GM21367 (cell line): Measurements from ENCODE around the gene SULT1B1.

Experiments used
- ATAC-seq: cut with Tn5 transposase; IDR thresholded peaks from one replicate; pipeline ENCODE4 v1.9.1; 2021; ENCODE audit not compliant: unreplicated experiment

Gene SULT1B1

DNA sequence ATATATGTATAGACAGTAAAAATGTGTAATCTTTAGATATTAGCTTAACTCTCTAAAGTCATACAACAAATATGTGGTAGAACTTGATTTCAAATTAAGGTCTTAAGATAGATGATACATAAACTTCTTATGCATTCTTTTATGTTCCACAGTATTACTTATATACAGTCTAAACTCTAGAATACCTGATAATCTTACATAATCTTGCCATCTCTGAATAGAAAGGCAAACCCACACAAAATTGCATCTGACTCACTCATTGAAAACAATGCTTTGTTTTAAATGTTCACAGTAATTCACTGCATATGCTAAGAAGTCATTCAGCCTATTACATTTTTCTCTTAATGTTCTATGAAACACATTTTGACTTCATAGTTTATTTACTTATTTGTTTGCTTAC, 10.1 kb downstream of the SULT1B1 start:
- ATAC-seq: no peak

DNA sequence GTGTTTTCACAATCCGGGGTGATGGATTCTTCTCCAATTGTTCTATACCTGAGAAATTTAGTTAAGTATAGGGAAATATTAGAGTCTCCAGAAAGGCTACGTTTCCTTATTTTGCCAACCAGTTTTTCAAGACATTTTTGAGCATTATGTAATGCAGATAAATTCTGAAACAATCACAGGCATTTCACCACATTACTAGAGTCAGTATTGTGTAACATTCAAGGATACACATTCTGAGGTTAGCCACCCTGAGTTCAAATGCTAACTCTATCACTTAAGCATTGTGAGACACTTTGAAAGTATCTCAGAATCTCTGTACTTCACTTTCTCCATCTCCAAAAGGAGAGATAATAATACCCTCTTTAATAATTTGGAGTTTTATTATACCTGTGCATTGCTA, 10.6 kb downstream of the SULT1B1 start:
- no peak for ATAC-seq

DNA sequence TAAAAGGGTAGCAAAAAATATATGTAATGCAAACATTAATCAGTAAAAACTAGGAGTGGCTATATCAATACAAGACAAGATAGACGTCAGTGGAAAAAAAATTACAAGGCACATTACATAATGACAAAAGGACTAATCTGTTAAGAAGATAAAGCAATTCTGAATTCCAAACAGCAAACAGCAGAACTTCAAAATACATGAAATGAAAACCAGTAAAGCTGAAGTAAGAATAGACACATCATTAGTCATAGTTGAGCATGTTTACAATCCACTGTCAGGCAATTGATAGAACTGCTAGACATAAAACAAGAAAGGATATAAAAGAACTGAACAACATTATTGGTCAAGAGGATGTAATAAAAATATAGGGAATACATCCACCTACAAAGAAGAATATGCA, 12.2 kb downstream of the SULT1B1 start:
- ATAC-seq: no peak

- ATAC-seq: no peak
These were observed 16.3 kb downstream of the SULT1B1 start for GRCh38 chr4:69744157-69744478.

- ATAC-seq: no peak
These were observed 16.8 kb downstream of the SULT1B1 start for GRCh38 chr4:69743476-69744156.

DNA sequence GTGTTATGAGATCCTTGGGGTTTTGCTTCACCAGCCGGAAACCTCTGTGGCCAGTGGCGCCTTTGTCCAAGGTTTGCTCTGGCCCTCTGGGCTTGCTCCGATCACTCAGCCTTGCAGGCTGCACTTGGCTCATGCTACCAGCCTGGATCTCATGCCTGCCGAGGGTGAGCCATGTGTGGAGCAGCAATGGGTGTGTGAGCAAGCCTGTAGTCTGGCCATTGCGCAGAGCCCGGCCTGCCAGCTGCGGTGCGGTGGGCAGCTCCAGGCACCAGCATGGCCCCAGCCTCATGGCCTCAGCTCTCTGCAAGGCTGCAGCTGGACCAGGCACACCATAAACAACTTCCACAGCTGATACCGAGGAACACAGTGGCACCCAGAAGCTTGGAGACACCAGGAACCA, 17.8 kb downstream of the SULT1B1 start:
- ATAC-seq: no peak

GRCh38 chr4:69738872-69739271, 21.5 kb downstream of the SULT1B1 start:
- no peak for ATAC-seq

DNA sequence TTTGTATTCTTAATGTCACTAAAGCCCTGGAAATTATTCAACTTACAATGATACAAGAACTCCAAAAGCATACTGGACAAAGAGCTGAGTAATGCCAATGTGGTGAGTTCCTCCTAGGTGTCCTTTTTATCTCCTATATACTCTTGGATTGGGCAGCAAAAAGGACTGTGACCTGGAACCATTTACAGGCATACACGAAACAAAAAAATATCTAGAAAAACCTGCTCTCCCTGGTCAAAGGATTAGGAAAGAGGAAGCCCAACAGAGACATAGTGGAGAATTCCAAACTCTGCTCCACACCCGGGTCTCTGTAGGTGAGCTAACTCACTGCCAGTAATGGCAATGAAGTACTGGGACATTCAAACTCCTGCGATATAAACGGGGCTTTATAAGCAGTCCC, 25.3 kb downstream of the SULT1B1 start:
- ATAC-seq: no peak

GRCh38 chr4:69731847-69732246, 28.6 kb downstream of the SULT1B1 start:
- ATAC-seq: no peak

DNA sequence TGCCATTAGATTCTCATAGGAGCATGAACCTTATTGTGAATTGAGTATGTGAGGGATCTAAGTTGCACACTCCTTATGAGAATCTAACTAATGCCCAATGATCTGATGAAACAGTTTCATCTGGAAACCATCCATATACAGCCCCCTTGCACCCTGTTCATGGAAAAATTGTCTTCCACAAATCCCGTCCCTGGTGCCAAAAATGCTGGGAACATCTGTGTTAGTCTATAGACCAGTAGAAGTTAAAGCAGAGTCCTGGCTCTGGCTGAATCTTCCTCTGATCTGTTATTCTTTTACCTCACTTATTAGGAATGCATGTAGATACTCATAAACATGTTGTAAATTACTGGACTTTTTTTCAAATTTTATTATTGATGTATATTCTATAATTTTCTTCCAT, 29.2 kb downstream of the SULT1B1 start:
- ATAC-seq: no peak

- no peak for ATAC-seq
These were observed 30.4 kb downstream of the SULT1B1 start for GRCh38 chr4:69730002-69730401.

GRCh38 chr4:69727926-69728325, 32.5 kb downstream of the SULT1B1 start:
- no peak for ATAC-seq

- ATAC-seq: no peak
These were observed 33.0 kb downstream of the SULT1B1 start for GRCh38 chr4:69727426-69727825.

DNA sequence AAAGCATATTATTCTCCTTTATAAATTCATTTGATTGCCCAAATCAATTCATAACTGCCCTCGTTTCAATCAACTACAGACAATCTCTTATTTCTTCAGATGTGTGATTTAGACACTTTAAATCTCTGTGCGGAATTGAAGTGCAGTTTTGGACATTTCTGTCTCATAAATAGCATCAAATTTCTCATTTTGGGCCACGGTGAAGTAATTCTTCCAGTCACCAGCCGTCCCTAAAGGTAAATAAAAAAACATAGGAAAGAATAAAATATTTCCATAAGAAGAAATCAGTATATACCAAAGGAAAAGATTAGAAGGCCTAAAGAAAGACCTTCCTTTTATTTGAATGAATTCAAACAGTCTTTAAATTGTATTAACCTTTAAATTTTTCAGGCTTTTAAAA, 33.4 kb downstream of the SULT1B1 start:
- no peak for ATAC-seq

GRCh38 chr4:69718396-69719271, 41.8 kb downstream of the SULT1B1 start:
- ATAC-seq: no peak

- ATAC-seq: no peak
These were observed 42.6 kb downstream of the SULT1B1 start for GRCh38 chr4:69717778-69718177.

- no peak for ATAC-seq
These were observed 43.8 kb downstream of the SULT1B1 start for GRCh38 chr4:69716654-69717053.

- ATAC-seq: no peak
These were observed 46.3 kb downstream of the SULT1B1 start for GRCh38 chr4:69714086-69714485.

- ATAC-seq: no peak
These were observed 46.8 kb downstream of the SULT1B1 start for GRCh38 chr4:69713593-69713992.

DNA sequence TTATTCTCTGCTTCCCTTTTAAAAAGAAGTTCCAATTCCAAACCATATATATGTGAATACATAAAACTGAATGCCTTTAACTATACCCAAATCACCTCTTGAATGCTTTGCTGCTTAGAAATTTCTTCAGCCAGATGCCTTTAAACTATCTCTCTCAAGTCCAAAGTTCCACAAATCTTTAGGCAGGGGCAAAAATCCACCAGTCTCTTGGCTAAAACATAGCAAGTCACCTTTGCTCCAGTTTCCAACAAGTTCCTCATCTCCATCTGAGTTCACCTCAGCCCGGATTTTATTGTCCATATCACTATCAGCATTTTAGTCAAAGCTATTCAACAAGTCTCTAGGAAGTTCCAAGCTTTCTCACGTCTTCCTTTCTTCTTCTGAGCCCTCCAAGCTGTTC, 49.8 kb downstream of the SULT1B1 start:
- no peak for ATAC-seq

DNA sequence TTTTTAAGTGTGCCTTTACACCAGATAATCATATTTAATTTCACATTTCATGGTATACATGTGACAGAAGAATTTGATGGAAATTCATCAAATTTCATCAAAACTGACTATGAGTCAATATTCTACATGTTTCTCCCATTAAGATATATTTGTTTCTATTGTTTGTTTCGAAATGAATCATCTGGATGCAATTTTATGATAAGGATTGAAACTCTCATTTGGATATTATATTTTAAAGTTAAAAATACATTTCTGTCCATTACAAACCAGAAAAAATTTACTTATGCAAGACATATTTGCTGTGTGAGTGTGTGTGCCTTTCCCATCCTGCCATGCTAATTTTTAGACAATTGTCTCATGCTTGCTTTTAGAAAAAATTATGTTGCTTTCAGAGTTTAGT, 52.2 kb downstream of the SULT1B1 start:
- ATAC-seq: no peak

DNA sequence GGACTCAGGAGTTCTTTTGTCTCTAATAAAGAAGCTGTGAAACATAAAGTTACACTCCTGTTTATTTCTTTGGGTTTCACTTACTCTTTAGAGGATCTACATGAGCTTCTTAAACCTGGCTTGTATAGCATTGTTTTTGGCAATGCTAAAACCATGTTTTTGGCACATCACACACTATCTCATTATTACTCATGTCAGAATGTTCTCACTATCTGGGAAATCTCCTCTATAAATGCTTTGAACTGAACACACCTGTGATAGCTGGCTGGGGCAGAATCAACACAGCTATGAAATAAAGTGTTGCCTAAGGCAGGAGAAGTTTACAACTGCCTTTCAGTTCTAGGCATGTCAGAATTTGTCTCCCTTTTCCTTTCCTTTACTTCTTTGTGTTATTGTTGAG, 52.6 kb downstream of the SULT1B1 start:
- no peak for ATAC-seq

GRCh38 chr4:69702201-69702600, 58.2 kb downstream of the SULT1B1 start:
- no peak for ATAC-seq
